H9 (cell line): ENCODE measurements around the gene CDC42EP3. TPM values are rescaled to one million over a fixed set of nuclear protein-coding genes. Genes with fewer than 3 reads are reported as not detected.

Source experiments
- DNase-seq: peaks from one replicate; pipeline ENCODE4 v3.0.0-alpha.2; 2017
- H2AFZ ChIP-seq: one replicate; pipeline ENCODE4 v1.6.1; 2013; ENCODE audit warnings: mild to moderate bottlenecking, low read length, control low read depth, moderate library complexity
- H2AK5ac ChIP-seq: 2 replicates; pipeline ENCODE4 v1.6.1; 2013; ENCODE audit warnings: low read length, control low read depth, mixed read lengths; ENCODE audit not compliant: insufficient read length
- H2BK120ac ChIP-seq: one replicate; pipeline ENCODE4 v1.6.1; 2013; ENCODE audit warnings: low read depth, mild to moderate bottlenecking, low read length, control low read depth, inconsistent platforms; ENCODE audit not compliant: poor library complexity, severe bottlenecking
- H2BK12ac ChIP-seq: 2 replicates; pipeline ENCODE4 v1.6.1; 2013; ENCODE audit warnings: low read length, control low read depth, mixed read lengths, low read depth; ENCODE audit not compliant: insufficient read length
- H2BK15ac ChIP-seq: 2 replicates; pipeline ENCODE4 v1.6.1; 2013; ENCODE audit warnings: low read depth, low read length, control low read depth
- H2BK20ac ChIP-seq: one replicate; pipeline ENCODE4 v1.6.1; 2013; ENCODE audit warnings: low read depth, mild to moderate bottlenecking, low read length, control low read depth, inconsistent platforms; ENCODE audit not compliant: poor library complexity, severe bottlenecking
- H2BK5ac ChIP-seq: 2 replicates; pipeline ENCODE4 v1.6.1; 2013; ENCODE audit warnings: low read length, control low read depth, mixed read lengths; ENCODE audit not compliant: insufficient read length
- H3K14ac ChIP-seq: 2 replicates; pipeline ENCODE4 v1.6.1; 2013; ENCODE audit warnings: low read length, control low read depth; ENCODE audit not compliant: insufficient read depth
- H3K18ac ChIP-seq: 2 replicates; pipeline ENCODE4 v1.6.1; 2013; ENCODE audit warnings: low read depth, mild to moderate bottlenecking, mixed read lengths, low read length, control low read depth; ENCODE audit not compliant: insufficient read length
- H3K23ac ChIP-seq: 2 replicates; pipeline ENCODE4 v1.6.1; 2013; ENCODE audit warnings: low read length, control low read depth, mixed read lengths, low read depth; ENCODE audit not compliant: insufficient read length
- H3K23me2 ChIP-seq: 2 replicates; pipeline ENCODE4 v1.6.1; 2013; ENCODE audit warnings: low read depth, mild to moderate bottlenecking, mixed read lengths, low read length, control low read depth; ENCODE audit not compliant: insufficient read length, poor library complexity, severe bottlenecking
- H3K27ac ChIP-seq: 2 replicates; pipeline ENCODE4 v1.5.1; 2013; ENCODE audit warnings: low read length, control low read depth, mixed read lengths, low read depth; ENCODE audit not compliant: insufficient read length
- H3K27me3 ChIP-seq: 2 replicates; pipeline ENCODE4 v1.6.1; 2013; ENCODE audit warnings: low read length, control low read depth, inconsistent platforms; ENCODE audit not compliant: insufficient read depth
- H3K4ac ChIP-seq: 2 replicates; pipeline ENCODE4 v1.6.1; 2013; ENCODE audit warnings: low read depth, mild to moderate bottlenecking, control low read depth, inconsistent platforms, low read length, moderate library complexity
- H3K4me1 ChIP-seq: 2 replicates; pipeline ENCODE4 v1.6.1; 2013; ENCODE audit warnings: low read length, control low read depth, inconsistent platforms; ENCODE audit not compliant: insufficient read depth
- H3K4me2 ChIP-seq: 2 replicates; pipeline ENCODE4 v1.6.1; 2013; ENCODE audit warnings: low read length, control low read depth, mixed read lengths; ENCODE audit not compliant: insufficient read length, insufficient read depth
- H3K56ac ChIP-seq: 2 replicates; pipeline ENCODE4 v1.6.1; 2013; ENCODE audit warnings: low read depth, mild to moderate bottlenecking, mixed read lengths, low read length, control low read depth; ENCODE audit not compliant: insufficient read length
- H3K79me1 ChIP-seq: 2 replicates; pipeline ENCODE4 v1.6.1; 2013; ENCODE audit warnings: low read depth, mild to moderate bottlenecking, moderate library complexity, low read length, control low read depth, inconsistent platforms; ENCODE audit not compliant: insufficient read depth, poor library complexity, severe bottlenecking
- H3K79me2 ChIP-seq: 2 replicates; pipeline ENCODE4 v1.6.1; 2013; ENCODE audit warnings: low read length, control low read depth, inconsistent platforms; ENCODE audit not compliant: insufficient read depth
- H3K9ac ChIP-seq: 2 replicates; pipeline ENCODE4 v1.6.1; 2013; ENCODE audit warnings: low read length, control low read depth, mixed read lengths; ENCODE audit not compliant: insufficient read length; ENCODE audit errors: extremely low read depth
- H3K9me3 ChIP-seq: one replicate; pipeline ENCODE4 v1.6.1; 2013; ENCODE audit warnings: low read depth, low read length, inconsistent platforms; ENCODE audit not compliant: control insufficient read depth
- H3T11ph ChIP-seq: one replicate; pipeline ENCODE4 v1.6.1; 2013; ENCODE audit warnings: mild to moderate bottlenecking, low read length, control low read depth, inconsistent platforms
- H4K20me1 ChIP-seq: one replicate; pipeline ENCODE4 v1.6.1; 2013; ENCODE audit not compliant: control insufficient read depth, insufficient read length, insufficient read depth
- H4K5ac ChIP-seq: 2 replicates; pipeline ENCODE4 v1.6.1; 2013; ENCODE audit warnings: low read depth, mild to moderate bottlenecking, mixed read lengths, low read length, control low read depth; ENCODE audit not compliant: insufficient read length
- H4K8ac ChIP-seq: replicated peaks from 2 replicates; pipeline ENCODE4 v1.6.1; 2013; ENCODE audit warnings: low read length, control low read depth, mixed read lengths, low read depth; ENCODE audit not compliant: insufficient read length
- H4K91ac ChIP-seq: 2 replicates; pipeline ENCODE4 v1.6.1; 2013; ENCODE audit warnings: low read depth, mild to moderate bottlenecking, moderate library complexity, mixed read lengths, low read length, control low read depth; ENCODE audit not compliant: insufficient read length
- H3K27ac Mint-ChIP-seq, 3 experiments: 2 replicates in 2 of 3; 3 replicates in 1 of 3; pipeline ENCODE4 v1.8.0; 2020 to 2021; ENCODE audit warnings: mixed read lengths in 3 of 3, mild to moderate bottlenecking in 1 of 3, moderate library complexity in 1 of 3
- H3K27me3 Mint-ChIP-seq: 2 replicates; pipeline ENCODE4 v1.8.0; 2021; ENCODE audit warnings: low read depth, mild to moderate bottlenecking, moderate library complexity, mixed read lengths
- H3K36me3 Mint-ChIP-seq, 3 experiments: 2 replicates in 2 of 3; 3 replicates in 1 of 3; pipeline ENCODE4 v1.8.0; 2020 to 2021; ENCODE audit warnings: low read depth in 3 of 3, mixed read lengths in 3 of 3; ENCODE audit not compliant: insufficient read depth in 1 of 3
- H3K4me1 Mint-ChIP-seq, 2 experiments: 2 replicates each; pipeline ENCODE4 v1.8.0; 2020; ENCODE audit warnings: mixed read lengths in 2 of 2
- H3K4me3 Mint-ChIP-seq, 2 experiments: 2 replicates in 1 of 2; 3 replicates in 1 of 2; pipeline ENCODE4 v1.8.0; 2020 to 2021; ENCODE audit warnings: mild to moderate bottlenecking in 2 of 2, mixed read lengths in 2 of 2, moderate library complexity in 1 of 2
- H3K9me3 Mint-ChIP-seq, 2 experiments: 2 replicates in 1 of 2; 3 replicates in 1 of 2; pipeline ENCODE4 v1.8.0; 2020; ENCODE audit warnings: mild to moderate bottlenecking in 2 of 2, mixed read lengths in 2 of 2, moderate library complexity in 1 of 2
- WGBS: extraction: QIAGEN DNeasy Blood & Tissue Kit; methylation state at CpG from one replicate; pipeline ENCODE4 v1.1.7; 2013; ENCODE audit warnings: missing lambda C conversion rate, low lambda C conversion rate, mixed read lengths; ENCODE audit not compliant: insufficient read length; ENCODE audit errors: extremely low coverage; 5-methylcytosine and 5-hydroxymethylcytosine counted together
- total RNA-seq: library from RNA; stranded (reverse); gene quantifications from 2 replicates; pipeline ENCODE4 v1.2.1, GENCODE V29; 2021
- TF ChIP-seq, protein P1 (sequence below): fragments of 200-600 bp; sonication (generic); conservative IDR thresholded peaks from 3 replicates; pipeline ENCODE4 v1.8.0; 2021; ENCODE audit warnings: antibody characterized with exemption, mild to moderate bottlenecking

CDC42EP3 gene
- total RNA-seq, 1 experiment from 2014 or later, result 61.5 TPM

DNA sequence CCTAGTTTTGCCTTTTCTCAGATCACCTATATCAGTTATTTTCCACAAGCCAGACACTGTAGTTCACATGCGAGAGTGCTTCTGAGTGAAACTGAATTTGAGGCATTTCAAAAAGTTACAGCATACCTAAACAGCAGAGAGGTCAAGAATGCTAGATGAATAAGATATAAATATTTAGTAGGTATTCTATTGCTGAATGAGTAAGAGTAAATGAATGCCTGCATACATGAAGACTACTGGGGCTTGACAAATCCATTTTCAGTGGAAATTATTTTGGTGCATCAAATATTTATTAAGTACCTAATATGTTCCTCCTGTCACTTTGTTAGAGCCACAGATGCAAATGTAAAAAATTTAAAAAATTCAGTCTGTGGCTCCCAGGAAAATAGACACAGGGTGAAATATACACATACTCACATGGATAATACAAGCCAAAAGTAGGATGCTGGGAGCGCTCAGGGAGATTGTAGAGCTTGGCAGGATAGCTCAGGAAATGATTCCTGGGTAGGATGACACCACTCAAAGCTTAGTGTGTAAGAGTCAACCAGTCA is 27.6 kb upstream of the CDC42EP3 start:
- Histone ChIP-seq H4K5ac (no peak overlapping the region), H3K79me1 (no peaks in the 10 kb centered on the region), H2BK5ac (no peak overlapping the region), H3K18ac (no peak overlapping the region), H3K9ac (no peak overlapping the region), H3K4me2 (no peak overlapping the region), H2AFZ (no peak overlapping the region), H3K27me3 (no peaks in the 10 kb centered on the region), H3K4ac (no peak overlapping the region), H4K20me1 (no peaks in the 10 kb centered on the region), H4K8ac (no peak overlapping the region), H3K79me2 (no peaks in the 10 kb centered on the region), H3K4me1 (no peaks in the 10 kb centered on the region), H3T11ph (no peak overlapping the region), H2AK5ac (no peak overlapping the region), H3K14ac (no peak overlapping the region), H3K27ac (no peak overlapping the region), H3K9me3 (no peaks in the 10 kb centered on the region), H2BK120ac (no peak overlapping the region), H3K23ac (no peak overlapping the region), H3K56ac (no peak overlapping the region), H2BK20ac (no peak overlapping the region), H4K91ac (no peak overlapping the region), H2BK12ac (no peak overlapping the region), H3K23me2 (no peaks in the 10 kb centered on the region), H2BK15ac (no peak overlapping the region)
- no peak for DNase-seq
- peaks cover 0 to 8% (median 0%) of the 10 kb centered on the region in 3 experiments; a peak in 2 of 7 replicates for H3K36me3 Mint-ChIP-seq
- TF ChIP-seq, protein P1, sequence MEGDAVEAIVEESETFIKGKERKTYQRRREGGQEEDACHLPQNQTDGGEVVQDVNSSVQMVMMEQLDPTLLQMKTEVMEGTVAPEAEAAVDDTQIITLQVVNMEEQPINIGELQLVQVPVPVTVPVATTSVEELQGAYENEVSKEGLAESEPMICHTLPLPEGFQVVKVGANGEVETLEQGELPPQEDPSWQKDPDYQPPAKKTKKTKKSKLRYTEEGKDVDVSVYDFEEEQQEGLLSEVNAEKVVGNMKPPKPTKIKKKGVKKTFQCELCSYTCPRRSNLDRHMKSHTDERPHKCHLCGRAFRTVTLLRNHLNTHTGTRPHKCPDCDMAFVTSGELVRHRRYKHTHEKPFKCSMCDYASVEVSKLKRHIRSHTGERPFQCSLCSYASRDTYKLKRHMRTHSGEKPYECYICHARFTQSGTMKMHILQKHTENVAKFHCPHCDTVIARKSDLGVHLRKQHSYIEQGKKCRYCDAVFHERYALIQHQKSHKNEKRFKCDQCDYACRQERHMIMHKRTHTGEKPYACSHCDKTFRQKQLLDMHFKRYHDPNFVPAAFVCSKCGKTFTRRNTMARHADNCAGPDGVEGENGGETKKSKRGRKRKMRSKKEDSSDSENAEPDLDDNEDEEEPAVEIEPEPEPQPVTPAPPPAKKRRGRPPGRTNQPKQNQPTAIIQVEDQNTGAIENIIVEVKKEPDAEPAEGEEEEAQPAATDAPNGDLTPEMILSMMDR, result no peak
- WGBS, result no CpG with 5 or more reads among the region's 2 CpGs
- peaks cover 3 to 8% of the 10 kb centered on the region in 2 experiments; a peak in 4 of 5 replicates for H3K9me3 Mint-ChIP-seq
- H3K4me3 Mint-ChIP-seq, result no peak overlapping the region
- H3K27me3 Mint-ChIP-seq, result no peaks in the 10 kb centered on the region
- peaks cover 0 to 4% of the 10 kb centered on the region in 2 experiments; a peak in 1 of 4 replicates for H3K4me1 Mint-ChIP-seq
- H3K27ac Mint-ChIP-seq, result no peak overlapping the region
